Endometrial microvascular endothelial cells (primary cell): ENCODE data around the gene RPRML. TPM values are rescaled to one million over a fixed set of nuclear protein-coding genes. Genes with fewer than 3 reads are reported as not detected.

Source experiments
- total RNA-seq: library from RNA; depleted of rRNA; stranded (reverse); fragments of >200 nt; gene quantifications from one replicate; pipeline ENCODE4 v1.2.3, GENCODE V29; 2015; ENCODE audit errors: inconsistent ontology term

RPRML gene
- total RNA-seq, 1 donor from 2014 or later = not detected

Other genes starting within 250 kb of the RPRML start
- 0.56 TPM for gene WNT3, start 160.6 kb downstream of the RPRML start, total RNA-seq
- not detected for gene WNT9B, start 127.7 kb downstream of the RPRML start, total RNA-seq
- gene GOSR2, start 56.1 kb downstream of the RPRML start, total RNA-seq = 43.3 TPM
- gene CDC27, start 210.0 kb upstream of the RPRML start, total RNA-seq = 86.4 TPM
- 1.1 TPM for gene MYL4, start 230.1 kb upstream of the RPRML start, total RNA-seq